ENCODE results near the gene RIOK3.

DNA sequence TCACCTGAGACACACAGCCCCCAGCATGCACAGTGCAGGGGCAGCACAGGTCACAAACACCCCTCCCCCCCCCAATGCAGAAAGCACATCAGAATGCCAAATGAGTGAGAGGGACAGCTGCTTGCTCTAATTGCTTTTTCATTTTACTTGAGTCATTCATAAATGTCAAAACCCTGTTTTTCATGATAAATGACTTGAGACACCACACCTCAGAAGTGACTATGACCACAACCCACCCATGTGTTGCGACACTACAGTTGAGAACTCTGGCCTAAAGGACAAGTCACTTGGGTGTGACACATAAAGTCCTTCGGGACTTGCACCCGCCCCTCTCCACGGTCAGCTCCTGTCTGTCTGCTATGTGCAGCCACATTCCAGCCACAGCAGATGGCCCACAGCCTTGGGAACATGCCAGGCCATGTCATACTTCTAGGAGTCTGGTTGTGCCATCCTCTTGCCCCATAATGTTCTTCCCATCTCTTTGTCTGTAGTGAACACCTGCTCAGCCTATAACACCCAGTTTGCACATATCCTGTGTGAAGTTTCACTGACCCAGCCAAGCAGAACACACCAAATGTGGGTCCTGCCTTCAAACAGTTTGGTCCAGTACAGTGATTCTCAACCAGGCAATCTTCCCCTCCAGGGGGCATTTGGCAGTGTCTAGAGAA is 30.2 kb upstream of the RIOK3 start:
- no peak for TF ChIP-seq POLR2A (IDR thresholded peaks at IDR 0.05)
- TF ChIP-seq, protein P1, sequence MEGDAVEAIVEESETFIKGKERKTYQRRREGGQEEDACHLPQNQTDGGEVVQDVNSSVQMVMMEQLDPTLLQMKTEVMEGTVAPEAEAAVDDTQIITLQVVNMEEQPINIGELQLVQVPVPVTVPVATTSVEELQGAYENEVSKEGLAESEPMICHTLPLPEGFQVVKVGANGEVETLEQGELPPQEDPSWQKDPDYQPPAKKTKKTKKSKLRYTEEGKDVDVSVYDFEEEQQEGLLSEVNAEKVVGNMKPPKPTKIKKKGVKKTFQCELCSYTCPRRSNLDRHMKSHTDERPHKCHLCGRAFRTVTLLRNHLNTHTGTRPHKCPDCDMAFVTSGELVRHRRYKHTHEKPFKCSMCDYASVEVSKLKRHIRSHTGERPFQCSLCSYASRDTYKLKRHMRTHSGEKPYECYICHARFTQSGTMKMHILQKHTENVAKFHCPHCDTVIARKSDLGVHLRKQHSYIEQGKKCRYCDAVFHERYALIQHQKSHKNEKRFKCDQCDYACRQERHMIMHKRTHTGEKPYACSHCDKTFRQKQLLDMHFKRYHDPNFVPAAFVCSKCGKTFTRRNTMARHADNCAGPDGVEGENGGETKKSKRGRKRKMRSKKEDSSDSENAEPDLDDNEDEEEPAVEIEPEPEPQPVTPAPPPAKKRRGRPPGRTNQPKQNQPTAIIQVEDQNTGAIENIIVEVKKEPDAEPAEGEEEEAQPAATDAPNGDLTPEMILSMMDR (IDR thresholded peaks at IDR 0.05) = no peak

Data from adrenal gland (tissue), 5 donors.